Measurements from ENCODE around the gene GAL3ST3.
"Not testable (repeated sequence)": the region's sequence is repeated elsewhere in the genome, so short reads cannot be mapped to it uniquely, and the experiment has no call there.

The GAL3ST3 gene

GRCh38 chr11:66026017-66026529 lies 22.9 kb downstream of the GAL3ST3 start, which contains the start of gene CATSPER1:
Gene CATSPER1 (minus strand): TSS chr11:66026479. CDS start chr11:66026379, 100 bp downstream.
- TF ChIP-seq CTCF (IDR thresholded peaks at IDR 0.05; ENCODE audit: extremely low read depth, missing control alignments), result no peak
- no peak for DNase-seq (ENCODE audit: low spot score)

DNA sequence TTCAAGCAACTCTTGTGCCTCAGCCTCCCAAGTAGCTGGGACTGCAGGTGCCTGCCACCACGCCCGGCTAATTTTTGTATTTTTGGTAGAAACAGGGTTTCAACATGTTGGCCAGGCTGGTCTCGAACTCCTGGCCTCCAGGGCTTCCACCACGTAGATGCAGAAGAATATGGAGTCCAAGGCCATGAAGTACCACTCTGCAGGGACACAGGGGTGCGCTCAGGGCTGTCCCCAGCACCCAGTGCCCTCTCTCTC lies 25.8 kb downstream of the GAL3ST3 start:
- not testable (repeated sequence) for DNase-seq (ENCODE audit: low spot score)

GRCh38 chr11:66022401-66023185 lies 26.4 kb downstream of the GAL3ST3 start:
- DNase-seq (ENCODE audit: low spot score), result peak; percentile 91
- peak; percentile 95 for TF ChIP-seq CTCF (IDR thresholded peaks at IDR 0.05; ENCODE audit: extremely low read depth, missing control alignments)

- DNase-seq (ENCODE audit: low spot score), result no peak
- TF ChIP-seq CTCF (IDR thresholded peaks at IDR 0.05; ENCODE audit: extremely low read depth, missing control alignments), result no peak
Observed at GRCh38 chr11:66020618-66021357, 28.2 kb downstream of the GAL3ST3 start.

- no peak for TF ChIP-seq CTCF (IDR thresholded peaks at IDR 0.05; ENCODE audit: extremely low read depth, missing control alignments)
- no peak for DNase-seq (ENCODE audit: low spot score)
Observed at GRCh38 chr11:66020212-66020611, 28.7 kb downstream of the GAL3ST3 start.

DNA sequence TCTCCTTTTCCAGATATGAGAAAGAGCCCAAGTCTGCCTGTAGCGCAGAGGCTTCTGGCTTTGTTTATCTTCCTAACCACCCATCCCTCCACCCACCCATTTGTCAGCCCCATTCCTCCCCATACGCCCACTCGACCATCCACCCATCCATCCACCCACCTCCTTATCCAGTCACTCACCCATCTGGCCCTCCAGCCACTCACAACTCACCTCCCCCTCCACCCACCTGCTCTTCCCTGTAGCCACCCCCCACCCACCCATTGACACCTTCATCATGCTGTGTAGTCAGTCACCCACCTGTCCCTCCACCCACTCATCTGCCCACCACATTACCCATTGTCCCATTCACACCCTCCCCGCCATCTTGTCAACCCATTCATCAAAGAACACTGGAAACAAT lies 31.6 kb downstream of the GAL3ST3 start:
- no peak for DNase-seq (ENCODE audit: low spot score)
- TF ChIP-seq CTCF (IDR thresholded peaks at IDR 0.05; ENCODE audit: extremely low read depth, missing control alignments), result no peak

DNA sequence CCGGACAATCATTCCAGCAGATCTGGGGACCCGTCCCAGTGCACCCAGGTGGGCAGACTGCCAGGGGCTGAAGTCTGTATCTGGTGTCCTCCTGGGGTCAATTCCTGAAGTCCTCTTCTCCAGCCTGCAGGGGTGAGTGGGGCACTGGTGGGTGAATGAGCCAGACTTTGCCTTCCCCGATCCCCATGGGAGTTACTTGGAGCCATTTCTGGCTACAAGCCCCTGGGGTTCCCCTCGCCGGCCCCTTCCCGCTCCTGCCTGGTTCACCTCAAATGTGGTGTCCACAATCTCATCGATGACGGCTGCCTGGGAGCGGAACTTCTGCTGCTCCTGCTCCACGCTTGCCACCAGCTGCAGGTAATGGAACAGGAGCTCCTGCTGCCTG lies 32.2 kb downstream of the GAL3ST3 start:
- DNase-seq (ENCODE audit: low spot score), result no peak
- TF ChIP-seq CTCF (IDR thresholded peaks at IDR 0.05; ENCODE audit: extremely low read depth, missing control alignments), result no peak

All from GM20000 (cell line).